GM12878 (cell line): ENCODE results near the gene HLA-DMA. TPM values are rescaled to one million over a fixed set of nuclear protein-coding genes. Genes with fewer than 3 reads are reported as not detected.

Experiments
- ATF7 ChIP-seq: fragments of 450-650 bp; IDR thresholded peaks from 2 replicates; pipeline ENCODE4 v1.6.1; 2016; ENCODE audit warnings: low read depth, mild to moderate bottlenecking
- BCL3 ChIP-seq: IDR thresholded peaks from 2 replicates; pipeline ENCODE4 v1.6.1; 2011; ENCODE audit warnings: borderline replicate concordance, low read depth, mild to moderate bottlenecking, moderate library complexity, low read length; ENCODE audit not compliant: insufficient read depth, poor library complexity, severe bottlenecking
- CBFB ChIP-seq: IDR thresholded peaks from 2 replicates; pipeline ENCODE4 v1.6.1; 2016; ENCODE audit warnings: antibody characterized with exemption, low read depth
- E4F1 ChIP-seq: fragments of 450-650 bp; IDR thresholded peaks from 2 replicates; pipeline ENCODE4 v1.6.1; 2018; ENCODE audit warnings: borderline replicate concordance, mild to moderate bottlenecking; ENCODE audit not compliant: partially characterized antibody
- HDAC6 ChIP-seq: fragments of 200-600 bp; sonication (generic); IDR thresholded peaks from one replicate; pipeline ENCODE4 v1.8.0; 2017; ENCODE audit warnings: antibody characterized with exemption; ENCODE audit not compliant: unreplicated experiment
- MTA2 ChIP-seq: fragments of 450-650 bp; IDR thresholded peaks from 2 replicates; pipeline ENCODE4 v1.6.1; 2016; ENCODE audit warnings: low read depth, mild to moderate bottlenecking, moderate library complexity
- MTA3 ChIP-seq: IDR thresholded peaks from 2 replicates; pipeline ENCODE4 v1.6.1; 2012; ENCODE audit warnings: low read length, inconsistent platforms, borderline replicate concordance
- MXI1 ChIP-seq: fragments of 150-350 bp; IDR thresholded peaks from 2 replicates; pipeline ENCODE4 v1.6.1; 2011; ENCODE audit warnings: low read depth, mild to moderate bottlenecking, inconsistent platforms, low read length, improper control_type of control experiment
- NBN ChIP-seq: fragments of 450-650 bp; IDR thresholded peaks from 2 replicates; pipeline ENCODE4 v1.6.1; 2016
- NFYA ChIP-seq: IDR thresholded peaks from 2 replicates; pipeline ENCODE4 v1.6.1; 2011; ENCODE audit warnings: low read depth, mild to moderate bottlenecking, low read length, improper control_type of control experiment, borderline replicate concordance
- PAX8 ChIP-seq: fragments of 450-650 bp; IDR thresholded peaks from 2 replicates; pipeline ENCODE4 v1.6.1; 2017; ENCODE audit warnings: mild to moderate bottlenecking, moderate library complexity
- PML ChIP-seq: IDR thresholded peaks from 2 replicates; pipeline ENCODE4 v1.6.1; 2012; ENCODE audit warnings: low read length, inconsistent platforms
- RAD51 ChIP-seq: fragments of 450-650 bp; IDR thresholded peaks from 2 replicates; pipeline ENCODE4 v1.6.1; 2016; ENCODE audit warnings: moderate library complexity, mild to moderate bottlenecking, inconsistent platforms
- RB1 ChIP-seq: fragments of 450-650 bp; formaldehyde crosslinking; IDR thresholded peaks from 2 replicates; pipeline ENCODE4 v1.6.1; 2017; ENCODE audit warnings: mild to moderate bottlenecking, borderline replicate concordance
- RCOR1 ChIP-seq: conservative IDR thresholded peaks from 2 replicates; pipeline ENCODE4 v1.6.1; 2012; ENCODE audit warnings: low read depth, low read length, improper control_type of control experiment
- RELA ChIP-seq: fragments of 450-650 bp; IDR thresholded peaks from 2 replicates; pipeline ENCODE4 v1.8.0; 2014; ENCODE audit warnings: borderline replicate concordance; ENCODE audit not compliant: partially characterized antibody
- SMARCA5 ChIP-seq: fragments of 450-650 bp; IDR thresholded peaks from 2 replicates; pipeline ENCODE4 v1.6.1; 2017; ENCODE audit warnings: mild to moderate bottlenecking
- TCF3 ChIP-seq: IDR thresholded peaks from 2 replicates; pipeline ENCODE4 v1.6.1; 2012; ENCODE audit warnings: low read depth, mild to moderate bottlenecking, low read length, borderline replicate concordance; ENCODE audit not compliant: insufficient read depth
- WRNIP1 ChIP-seq: IDR thresholded peaks from 2 replicates; pipeline ENCODE4 v1.6.1; 2011; ENCODE audit warnings: low read depth, low read length, improper control_type of control experiment, borderline replicate concordance
- ZBED1 ChIP-seq: IDR thresholded peaks from 2 replicates; pipeline ENCODE4 v1.6.1; 2016; ENCODE audit warnings: borderline replicate concordance
- ZBTB33 ChIP-seq: fragments of 450-650 bp; IDR thresholded peaks from 2 replicates; pipeline ENCODE4 v1.6.1; 2017; ENCODE audit warnings: mild to moderate bottlenecking
- ZNF622 ChIP-seq: fragments of 450-650 bp; IDR thresholded peaks from 2 replicates; pipeline ENCODE4 v1.6.1; 2017; ENCODE audit warnings: mild to moderate bottlenecking, inconsistent platforms
- polyA plus RNA-seq, 11 experiments: library from polyadenylated mRNA; depleted of rRNA in 4 of 11; unstranded in 6 of 11; stranded (reverse) in 5 of 11; fragments of >200 nt; fragmentation: Nextera tagmentation in 4 of 11; fragmentation: Illumina TruSeq in 1 of 11; extraction: Ambion mirVana in 4 of 11; extraction: Trizol in 1 of 11; gene quantifications; 1 replicate in 1 of 11; 2 replicates in 10 of 11; pipeline versions ENCODE4 v1.2.1 to v1.2.3, GENCODE V29; 2011 to 2016; ENCODE audit warnings: inconsistent platforms in 2 of 11, missing spikeins in 2 of 11, low read depth in 1 of 11
- total RNA-seq, 4 experiments: library from RNA; depleted of rRNA in 3 of 4; stranded (reverse); fragments of >200 nt in 3 of 4; fragmentation: Illumina TruSeq in 1 of 4; extraction: Trizol in 1 of 4; gene quantifications; 2 replicates each; pipeline versions ENCODE4 v1.2.1 to v1.2.3, GENCODE V29; 2013 to 2021
- TF ChIP-seq, protein P1 (sequence below): IDR thresholded peaks from 2 replicates; pipeline ENCODE4 v1.6.1; 2012; ENCODE audit warnings: low read depth, low read length, improper control_type of control experiment
- TF ChIP-seq, protein P2 (sequence below): fragments of 450-650 bp; conservative IDR thresholded peaks from 2 replicates; pipeline ENCODE4 v1.6.1; 2017; ENCODE audit warnings: mild to moderate bottlenecking, moderate library complexity

Gene HLA-DMA
- total and polyA plus RNA-seq, 10 of the 15 experiments (the other 5 are each of a cell fraction or from before 2014, with no cell fraction given) = 177 to 552 (median 309) TPM

DNA sequence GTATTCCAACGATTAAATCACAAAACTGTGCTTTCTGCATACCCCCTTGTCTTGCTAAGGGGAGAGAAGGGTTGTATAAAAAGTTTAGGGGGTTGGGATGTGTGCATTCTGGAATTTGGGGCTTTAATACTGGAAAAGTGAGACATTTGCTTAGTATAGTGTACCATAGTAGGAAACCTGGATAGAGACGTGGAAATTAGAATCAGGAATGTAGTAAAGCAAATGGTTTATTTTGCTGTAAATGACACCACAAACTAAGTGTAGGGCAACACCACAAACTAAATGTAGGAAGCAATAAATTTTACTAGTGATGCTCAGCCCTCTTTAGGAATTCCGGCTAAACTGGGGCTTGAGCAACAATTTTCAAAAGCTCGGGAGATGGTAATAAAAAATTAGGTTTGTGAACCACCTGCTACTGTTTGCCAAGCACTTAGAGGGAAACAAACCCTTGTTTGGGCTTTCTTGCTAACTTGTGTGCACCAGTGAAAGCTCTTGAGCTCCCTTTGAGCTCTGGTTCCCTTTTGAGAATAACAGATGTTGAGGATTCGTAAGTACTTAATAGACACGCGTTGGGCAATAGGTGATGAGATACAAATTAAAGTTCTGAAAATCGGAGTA is 29.3 kb upstream of the HLA-DMA start (continued):
- TF ChIP-seq HDAC6 (no peak), ZNF622 (no peak), ZBTB33 (no peak), SMARCA5 (no peak), RB1 (no peak), BCL3 (no peak), MTA2 (no peak), MTA3 (peak; percentile 56), PML (no peak; the same call in 1 of the 2 replicates), NBN (no peak), MXI1 (no peak), PAX8 (no peak), ATF7 (no peak), ZBED1 (peak; percentile 12; the same call in 1 of the 2 replicates), RAD51 (no peak), RELA (no peak), RCOR1 (no peak), E4F1 (no peak), NFYA (no peak), CBFB (no peak), WRNIP1 (no peak), TCF3 (no peak)
- TF ChIP-seq, protein P1, sequence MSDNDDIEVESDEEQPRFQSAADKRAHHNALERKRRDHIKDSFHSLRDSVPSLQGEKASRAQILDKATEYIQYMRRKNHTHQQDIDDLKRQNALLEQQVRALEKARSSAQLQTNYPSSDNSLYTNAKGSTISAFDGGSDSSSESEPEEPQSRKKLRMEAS = no peak
- TF ChIP-seq, protein P2, sequence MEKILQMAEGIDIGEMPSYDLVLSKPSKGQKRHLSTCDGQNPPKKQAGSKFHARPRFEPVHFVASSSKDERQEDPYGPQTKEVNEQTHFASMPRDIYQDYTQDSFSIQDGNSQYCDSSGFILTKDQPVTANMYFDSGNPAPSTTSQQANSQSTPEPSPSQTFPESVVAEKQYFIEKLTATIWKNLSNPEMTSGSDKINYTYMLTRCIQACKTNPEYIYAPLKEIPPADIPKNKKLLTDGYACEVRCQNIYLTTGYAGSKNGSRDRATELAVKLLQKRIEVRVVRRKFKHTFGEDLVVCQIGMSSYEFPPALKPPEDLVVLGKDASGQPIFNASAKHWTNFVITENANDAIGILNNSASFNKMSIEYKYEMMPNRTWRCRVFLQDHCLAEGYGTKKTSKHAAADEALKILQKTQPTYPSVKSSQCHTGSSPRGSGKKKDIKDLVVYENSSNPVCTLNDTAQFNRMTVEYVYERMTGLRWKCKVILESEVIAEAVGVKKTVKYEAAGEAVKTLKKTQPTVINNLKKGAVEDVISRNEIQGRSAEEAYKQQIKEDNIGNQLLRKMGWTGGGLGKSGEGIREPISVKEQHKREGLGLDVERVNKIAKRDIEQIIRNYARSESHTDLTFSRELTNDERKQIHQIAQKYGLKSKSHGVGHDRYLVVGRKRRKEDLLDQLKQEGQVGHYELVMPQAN = no peak
